Left forelimb (tissue), 1 donor: Measurements from ENCODE around the gene CCDC85C.

ENCODE experiments used
- DNase-seq: peaks from one replicate; pipeline ENCODE4 v3.0.0-alpha.2; 2018; ENCODE audit warnings: low spot score

CCDC85C gene

DNA sequence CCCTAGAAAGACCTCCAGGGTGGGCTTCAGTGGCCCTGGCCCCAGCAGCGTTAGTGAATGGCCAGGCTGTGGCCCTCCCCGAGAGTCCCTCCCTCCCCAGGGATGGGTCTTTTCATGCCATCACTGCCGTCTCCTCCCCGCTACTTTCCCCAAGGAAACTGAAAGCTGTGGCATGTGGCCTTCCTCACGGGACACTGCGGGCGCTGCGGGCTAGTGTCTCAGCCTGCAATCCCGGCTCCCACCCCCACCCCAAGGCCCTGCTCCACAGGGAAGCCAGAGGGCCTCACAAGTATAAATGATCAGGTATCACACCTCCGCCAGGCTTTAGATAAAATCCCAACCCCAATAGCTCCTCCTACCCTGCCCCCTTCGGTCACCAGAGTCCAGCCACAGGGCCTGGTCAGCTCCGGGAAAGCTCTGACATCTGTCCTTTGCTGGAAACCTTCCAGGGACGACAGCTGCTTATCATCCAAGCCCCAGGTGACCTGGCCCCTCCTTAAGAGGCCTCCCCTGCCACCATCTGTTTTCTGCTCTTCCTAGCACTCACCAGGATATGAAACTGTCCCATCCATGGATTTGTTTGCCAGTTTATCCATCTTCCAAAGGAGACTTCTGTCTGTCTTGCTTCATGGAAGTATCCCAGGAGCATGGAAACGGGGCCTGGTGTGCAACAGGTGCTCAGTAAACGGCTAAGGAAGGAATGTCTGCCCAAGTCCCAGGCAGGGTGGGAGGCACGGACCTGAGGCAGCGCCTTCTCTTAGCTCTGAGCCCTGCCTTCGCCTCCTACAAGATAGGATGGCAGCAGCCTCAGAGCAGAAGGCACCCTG lies 31.6 kb downstream of the CCDC85C start:
- no peak for DNase-seq

DNA sequence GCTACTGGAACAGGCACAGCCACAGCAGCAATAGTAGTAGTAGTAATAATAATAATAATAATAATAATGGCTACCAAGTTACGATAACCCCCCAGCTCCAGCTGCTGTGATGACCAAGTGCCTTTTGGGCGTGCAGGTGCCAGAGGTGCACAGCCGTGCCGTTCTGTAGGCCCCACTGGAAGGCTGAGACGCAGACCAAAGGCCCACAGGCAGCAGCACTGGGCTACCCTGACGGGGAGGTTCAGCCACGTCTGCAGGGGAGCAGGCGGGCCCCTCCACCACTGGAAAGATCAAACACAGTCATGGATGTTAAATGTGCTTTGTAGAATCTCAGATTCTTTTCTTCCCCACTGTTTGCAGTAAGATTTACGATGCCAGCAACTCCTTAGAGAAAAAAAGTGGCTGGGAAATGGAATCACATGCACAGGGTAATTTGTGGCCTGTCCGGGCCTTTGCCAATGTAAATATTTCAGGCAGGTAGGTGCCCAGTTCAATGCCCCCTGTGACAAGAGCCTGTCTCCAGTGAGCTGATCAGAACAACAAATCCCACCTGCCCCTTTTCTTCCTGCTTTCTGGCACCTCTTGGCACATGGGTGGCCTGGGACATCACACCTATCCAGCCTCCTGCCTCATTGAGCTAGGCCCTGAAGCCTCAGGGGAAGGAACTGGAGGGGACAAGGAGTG lies 32.6 kb downstream of the CCDC85C start:
- DNase-seq = no peak

DNA sequence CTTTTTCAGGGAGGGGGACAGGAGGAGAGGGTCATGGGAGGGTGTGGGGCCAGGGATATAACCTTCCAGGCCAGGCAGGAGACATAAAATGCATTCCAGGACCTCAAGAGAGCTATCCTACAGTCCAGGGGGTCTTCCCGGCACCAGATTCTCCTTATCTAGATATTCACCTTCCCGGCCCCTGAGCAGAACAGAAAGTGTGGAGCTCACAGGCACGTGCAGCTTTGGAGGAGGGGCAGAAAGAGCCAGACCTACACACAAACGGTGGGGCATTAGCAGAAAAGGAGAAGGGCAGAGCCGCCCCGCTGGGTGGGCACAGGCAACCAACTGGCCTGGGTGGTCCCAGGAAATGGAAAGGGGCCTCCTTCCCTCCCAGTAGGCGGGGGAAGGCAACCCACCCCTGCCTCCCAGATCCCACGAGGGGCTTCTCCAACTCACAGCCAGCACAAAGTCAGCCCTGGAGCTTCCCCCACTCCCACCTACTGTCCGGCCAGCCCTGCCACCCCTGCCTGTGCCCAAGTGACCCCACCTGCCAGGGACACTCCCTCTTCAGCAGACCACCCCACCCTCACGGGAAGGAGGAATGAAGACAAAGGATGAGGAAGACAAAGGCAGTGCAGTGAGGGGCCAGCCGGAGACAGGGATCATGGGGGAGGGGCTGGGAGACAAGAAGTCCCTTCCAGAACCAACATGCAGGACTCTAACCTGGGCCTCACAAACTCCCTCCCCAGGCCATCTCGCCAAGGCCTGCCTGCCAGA lies 33.3 kb downstream of the CCDC85C start:
- DNase-seq = no peak

DNA sequence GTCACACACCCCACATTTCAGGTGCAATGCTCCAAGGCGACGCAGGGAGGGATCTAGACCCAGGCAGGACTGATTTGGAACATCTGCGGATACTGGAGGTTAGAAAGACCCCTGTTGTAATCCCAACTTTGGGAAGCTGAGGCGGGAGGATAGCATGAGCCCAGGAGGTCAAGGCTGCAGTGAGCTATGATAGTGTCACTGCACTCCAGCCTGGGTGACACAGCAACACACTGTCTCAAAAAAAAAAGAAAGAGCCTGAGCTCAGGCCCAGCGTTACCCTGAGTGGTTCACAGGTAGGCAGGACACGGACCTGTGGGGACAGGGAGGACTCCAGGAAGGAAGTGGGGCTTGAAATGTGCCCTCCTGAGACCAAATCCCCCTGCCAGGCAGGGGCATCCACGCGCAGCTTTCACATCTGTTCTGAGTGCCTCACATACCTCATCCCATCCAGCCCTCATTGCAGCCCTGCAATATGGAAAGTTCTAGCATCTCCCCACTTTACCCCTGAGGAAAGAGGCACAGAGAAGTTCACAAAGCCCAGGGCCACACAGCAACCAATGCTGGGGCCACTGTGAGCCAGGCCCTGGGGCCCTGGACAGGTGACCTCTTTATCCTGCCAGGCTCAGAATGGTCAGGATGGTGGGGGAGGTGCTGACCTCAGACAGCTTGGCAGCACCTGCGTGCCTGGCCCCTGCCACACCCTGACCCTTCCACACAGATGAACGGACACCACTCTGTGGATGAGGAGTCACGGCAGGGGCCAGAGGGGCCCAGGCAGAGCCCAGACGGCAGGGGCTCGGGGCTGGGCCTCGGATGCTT lies 34.1 kb downstream of the CCDC85C start:
- no peak for DNase-seq

DNA sequence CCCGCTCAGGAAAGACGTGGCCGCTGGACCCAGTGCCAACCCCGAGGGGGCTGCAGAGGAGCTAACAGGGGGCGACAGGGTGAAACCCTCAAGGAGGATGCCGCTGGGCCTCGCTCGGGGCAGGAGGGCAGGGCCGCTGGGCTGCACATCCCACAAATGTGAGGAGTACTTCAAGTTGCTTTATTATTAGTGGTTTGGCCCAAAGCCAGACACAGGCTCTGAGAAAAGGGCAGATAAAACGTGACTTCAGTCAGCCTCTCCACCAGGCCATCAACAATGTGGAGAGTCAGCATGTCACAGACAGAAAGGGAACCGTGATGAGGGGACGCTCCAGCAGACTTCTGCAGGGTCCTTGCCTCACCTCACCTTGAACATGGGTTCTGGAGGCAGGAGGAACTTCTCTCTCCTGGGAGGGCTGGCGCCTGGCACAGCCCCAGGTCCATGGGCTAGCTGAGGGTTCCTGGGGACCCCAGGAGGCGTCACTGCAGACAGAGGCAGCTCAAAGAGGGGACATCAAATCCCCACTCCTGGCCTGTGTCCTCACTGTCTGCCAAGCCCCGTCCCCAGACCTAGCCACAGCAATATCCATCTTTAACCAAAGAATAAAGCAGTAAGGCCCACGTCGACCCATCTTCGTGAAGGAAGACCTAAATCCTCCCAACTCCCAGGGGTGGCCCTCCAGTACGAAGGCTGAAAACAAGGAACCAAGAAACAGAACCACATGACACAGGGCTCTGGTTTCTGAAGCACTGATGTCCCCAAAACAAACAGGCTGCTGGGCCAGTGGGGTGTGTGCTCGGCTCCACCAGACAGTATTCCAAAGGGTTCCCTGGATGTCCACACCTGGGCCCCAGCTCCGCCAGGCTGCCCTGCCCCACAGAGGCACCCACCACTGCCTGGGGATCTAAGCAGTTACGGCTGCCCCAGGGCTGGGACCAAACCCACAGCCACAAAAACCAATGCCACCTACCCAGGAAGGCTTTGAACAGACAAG lies 35.1 kb downstream of the CCDC85C start:
- no peak for DNase-seq

DNA sequence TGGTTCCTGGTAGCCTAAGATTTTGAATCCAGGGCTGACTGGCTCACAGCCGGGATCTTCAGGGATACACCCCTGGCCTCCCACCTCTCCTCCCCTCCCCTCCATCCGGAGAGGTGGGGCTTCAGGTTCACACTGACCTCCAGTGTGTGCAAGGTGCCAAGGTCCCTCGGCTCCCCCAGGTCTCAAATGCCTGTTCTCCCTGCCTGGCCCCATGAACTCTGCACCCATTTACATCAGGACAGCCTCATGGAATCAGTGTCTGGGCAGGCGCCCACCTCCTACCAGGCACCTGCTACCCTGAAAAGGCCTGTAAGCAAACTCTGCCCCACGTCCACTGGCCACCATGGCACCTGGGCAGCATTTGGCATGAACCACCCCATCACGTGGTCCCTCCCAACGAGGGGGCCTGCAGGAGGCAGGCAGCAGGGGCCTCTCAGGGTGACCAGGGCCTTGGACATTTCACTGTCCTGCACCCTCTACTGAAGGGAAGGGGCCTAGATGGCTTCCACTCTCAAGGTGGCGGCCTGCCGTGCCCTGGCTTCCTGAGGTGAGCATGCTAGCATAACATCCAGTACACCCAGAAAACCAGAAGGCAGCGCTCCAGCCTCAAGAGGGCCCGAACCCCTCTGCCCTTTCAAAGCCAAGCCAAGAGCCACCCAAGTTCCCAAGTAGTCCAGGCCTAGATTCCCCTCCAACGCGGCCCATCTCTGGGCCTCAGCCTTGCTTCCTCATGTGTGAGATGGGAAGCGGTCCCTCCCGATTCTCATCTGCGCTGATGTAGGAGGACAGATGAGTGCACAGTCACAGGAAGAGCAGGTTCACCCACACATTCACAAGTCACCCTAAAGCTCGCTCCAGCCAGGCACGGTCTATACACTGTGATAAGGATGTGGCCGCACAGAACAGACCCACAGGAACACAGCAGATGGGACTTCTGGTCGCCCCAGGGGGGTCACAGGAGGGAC lies 37.3 kb downstream of the CCDC85C start:
- DNase-seq = no peak

DNA sequence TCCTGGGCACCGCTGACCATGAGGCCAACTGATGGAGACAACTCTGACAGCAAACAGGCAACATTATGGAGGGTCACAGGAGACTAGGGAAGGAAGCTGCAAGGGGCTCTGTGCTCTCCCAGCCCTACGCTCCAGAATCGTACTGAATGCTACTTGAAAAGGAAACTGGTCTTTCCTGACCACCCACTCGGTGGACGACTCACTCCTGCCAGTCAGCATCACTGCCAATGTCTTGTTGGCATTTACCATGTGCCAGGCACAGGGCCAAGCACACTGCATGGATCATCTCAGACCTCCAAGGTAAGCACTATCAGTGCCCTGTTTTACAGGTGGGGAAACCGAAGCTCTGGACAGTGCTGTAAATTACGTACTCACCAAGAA lies 38.0 kb downstream of the CCDC85C start:
- no peak for DNase-seq

DNA sequence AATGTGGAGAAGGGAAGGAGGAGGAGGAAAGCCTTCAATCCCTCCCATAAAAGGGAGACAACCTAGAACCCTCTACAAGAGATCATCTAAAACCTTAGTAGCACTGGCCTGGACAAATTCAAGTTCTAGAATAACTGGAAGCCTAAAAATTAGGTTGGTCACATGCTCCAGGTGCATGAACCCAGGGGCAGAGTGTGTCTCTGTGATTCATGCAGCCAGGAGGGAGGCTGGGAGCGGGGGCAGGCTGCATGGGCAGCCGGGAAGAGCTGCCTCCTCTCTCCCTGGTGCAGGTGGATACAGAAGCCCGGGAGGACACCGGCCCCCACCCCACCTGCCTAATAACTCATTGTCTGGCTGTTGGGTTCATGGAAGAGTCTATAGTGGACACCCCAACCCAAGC lies 38.6 kb downstream of the CCDC85C start:
- no peak for DNase-seq

DNA sequence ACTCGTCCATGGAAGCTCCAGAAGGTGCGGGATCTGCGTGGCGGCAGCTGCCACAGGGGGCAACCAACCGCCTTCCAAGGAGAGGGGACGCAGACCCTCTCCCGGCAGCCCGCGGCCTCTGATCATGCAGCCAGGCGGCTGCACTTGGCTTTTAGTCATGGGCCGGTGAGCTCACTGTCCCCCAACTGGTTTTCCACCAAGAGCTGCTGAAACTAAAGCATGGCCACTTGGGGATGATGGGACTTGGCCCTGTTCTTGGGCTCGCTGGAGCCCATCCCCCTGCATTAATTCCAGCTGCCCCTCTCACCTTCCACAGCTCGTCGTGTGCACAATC lies 39.1 kb downstream of the CCDC85C start:
- no peak for DNase-seq

DNA sequence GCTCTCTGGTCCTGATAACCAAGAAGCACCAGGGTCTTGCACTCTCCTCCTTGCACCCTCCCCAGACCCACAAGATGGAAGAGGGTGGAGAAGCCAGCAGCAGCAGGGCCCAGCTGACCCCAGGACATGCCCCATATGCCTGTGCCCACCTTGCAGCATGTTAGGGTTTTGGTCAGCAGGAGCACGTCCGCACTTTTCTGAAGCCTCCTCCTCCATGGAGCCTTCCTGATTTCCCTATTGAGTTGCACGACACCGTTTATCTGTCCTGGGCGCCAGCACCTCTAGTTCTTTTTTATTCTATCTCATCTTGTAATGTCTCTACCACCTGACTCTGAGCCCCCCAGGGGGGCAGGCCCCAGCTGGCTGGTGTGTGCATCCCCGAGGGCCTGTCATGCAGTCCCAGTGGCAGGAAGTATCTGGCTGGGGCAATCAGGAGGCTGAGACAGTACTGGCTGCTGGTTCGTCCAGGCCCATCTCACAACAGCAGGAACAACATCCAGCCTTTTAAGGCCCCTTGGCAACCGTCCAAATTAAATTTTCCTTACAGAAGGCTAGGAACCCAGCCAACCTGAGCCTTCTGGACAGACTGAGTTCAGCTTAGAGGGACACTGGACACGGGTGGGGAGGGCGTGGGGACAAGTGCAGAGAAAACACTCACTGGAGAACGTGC lies 39.6 kb downstream of the CCDC85C start:
- DNase-seq = peak; percentile 78

DNA sequence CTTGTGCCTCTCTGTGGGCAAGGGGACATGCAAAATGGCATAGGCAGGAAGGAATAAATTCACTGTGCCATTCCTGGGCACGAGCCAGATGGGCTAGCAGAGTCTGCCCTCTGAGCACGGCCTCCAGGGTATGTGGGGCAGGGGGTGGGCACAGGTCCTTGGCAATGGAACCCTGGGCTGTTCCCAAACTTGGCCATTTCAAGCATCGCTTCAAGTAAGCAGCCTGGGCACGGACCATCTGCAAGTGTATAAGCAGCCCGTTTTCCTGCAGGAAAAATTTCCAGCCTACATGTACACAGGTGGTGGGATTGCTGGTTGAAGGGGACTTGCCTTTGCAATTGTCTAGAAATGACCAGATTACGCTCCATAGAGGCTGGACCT lies 40.3 kb downstream of the CCDC85C start:
- no peak for DNase-seq

DNA sequence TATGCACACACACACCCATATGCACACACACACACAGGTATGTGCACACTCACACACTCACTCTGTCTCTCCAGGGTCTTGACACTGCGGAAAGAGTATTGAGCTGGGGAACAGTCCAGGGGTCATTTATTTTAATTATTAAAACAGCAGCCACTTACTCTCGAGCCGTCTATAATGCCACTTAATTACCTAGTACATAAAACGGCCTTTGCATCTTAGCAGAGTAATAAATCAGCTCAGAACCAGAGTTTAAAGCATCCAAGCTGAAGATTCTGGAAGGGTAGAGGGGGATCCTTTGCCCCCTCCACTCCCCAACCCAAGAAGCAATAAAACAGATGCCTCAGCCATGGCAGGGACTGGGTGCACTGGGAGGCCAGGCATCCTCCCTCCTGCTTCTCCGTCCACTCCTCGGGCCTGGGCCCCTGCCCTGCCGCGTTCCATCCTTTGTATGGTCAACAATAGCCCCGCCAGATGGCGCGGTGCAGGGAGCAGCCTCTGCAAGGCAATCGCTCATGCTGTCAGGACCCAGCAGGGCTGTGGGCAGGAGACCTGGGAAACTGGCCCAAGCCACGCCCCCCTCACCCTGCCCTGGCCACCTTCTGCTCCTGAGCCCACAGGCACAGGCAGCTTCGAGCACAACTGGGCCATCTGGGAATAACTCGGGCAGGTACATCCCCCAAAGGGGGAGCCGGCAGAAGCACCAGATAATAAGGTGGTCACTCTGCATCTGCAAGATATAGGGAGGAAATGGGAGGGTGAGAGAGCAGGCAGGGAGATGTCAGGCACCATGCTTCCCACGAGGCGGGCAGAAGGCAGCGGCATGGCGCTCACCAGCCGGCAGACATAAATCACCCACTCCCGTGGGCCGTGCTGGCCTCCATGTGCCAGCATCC lies 40.9 kb downstream of the CCDC85C start:
- no peak for DNase-seq

DNA sequence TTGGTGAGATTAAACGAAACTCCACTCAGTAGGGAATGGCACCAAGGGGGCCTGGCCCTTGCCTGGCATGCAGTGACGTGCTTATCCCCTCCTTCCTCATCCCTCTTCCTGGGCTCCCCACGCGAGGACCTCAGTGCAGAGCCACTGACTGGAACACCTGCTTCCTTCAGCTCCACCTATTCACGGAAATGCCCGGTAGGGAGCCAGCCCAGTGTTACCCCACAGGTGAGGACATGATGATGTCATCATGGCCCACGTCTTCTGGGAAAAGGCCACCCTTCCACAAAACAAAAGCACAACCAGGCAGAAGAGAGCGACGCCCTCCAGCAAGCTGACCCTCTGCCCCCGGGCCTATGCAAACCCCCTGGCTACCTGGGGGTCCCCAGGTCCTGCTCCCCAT lies 42.1 kb downstream of the CCDC85C start:
- DNase-seq = no peak

DNA sequence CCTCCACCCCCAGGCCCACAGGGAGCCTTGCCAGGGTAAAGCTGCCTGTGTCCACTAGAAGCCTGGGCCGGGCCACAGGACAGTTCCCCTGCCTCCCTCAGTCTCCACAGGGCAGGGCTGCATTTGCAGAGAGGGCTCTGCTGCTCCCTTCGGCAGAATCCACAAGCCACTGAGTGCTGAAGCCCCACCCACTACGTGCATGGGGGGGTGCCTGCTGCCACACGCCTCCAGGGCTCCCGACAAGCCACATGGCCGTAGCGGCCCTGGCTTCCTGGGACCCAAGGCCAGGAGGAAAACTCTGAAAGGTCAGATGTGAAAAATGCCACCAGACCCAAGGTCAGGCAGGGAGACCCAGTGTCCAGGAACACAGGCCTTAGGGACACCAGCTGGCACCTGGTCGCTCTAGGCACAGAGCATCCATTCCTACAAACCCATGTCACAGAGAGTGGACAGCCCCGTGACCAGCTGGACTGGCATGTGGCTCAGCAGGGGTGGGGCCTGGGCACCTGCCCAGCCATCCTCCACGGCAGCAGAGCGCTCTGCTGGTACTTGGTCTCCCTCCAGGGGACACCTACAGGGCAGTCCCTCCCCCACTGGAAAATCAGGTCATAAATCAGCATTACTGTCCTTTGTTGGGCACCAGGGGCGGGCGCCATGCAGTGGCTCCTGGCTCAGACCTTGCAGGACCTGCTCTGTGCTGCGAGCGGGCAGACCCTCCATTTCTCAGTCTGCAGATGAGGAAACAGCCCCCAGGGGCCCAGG lies 42.9 kb downstream of the CCDC85C start:
- DNase-seq = no peak

DNA sequence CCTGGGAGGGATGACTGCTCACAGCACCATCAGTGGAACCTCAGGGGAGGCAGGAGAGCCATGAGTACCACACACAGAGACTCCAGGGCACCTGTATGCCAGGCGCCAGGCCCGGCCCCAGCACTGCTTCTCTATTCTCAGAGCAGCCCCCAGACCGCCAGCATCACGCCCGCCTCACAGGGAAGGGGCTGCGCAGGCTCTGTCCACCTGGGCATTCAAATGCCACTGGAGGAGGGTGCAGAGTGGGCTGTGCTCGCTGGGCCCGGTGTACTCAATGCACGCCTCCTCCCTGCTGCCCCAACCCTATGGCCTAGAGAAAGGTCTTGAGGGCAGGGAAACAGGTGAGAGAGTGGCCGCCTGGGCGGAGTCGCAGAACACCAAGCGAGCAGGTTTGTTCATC lies 43.6 kb downstream of the CCDC85C start:
- DNase-seq = no peak

DNA sequence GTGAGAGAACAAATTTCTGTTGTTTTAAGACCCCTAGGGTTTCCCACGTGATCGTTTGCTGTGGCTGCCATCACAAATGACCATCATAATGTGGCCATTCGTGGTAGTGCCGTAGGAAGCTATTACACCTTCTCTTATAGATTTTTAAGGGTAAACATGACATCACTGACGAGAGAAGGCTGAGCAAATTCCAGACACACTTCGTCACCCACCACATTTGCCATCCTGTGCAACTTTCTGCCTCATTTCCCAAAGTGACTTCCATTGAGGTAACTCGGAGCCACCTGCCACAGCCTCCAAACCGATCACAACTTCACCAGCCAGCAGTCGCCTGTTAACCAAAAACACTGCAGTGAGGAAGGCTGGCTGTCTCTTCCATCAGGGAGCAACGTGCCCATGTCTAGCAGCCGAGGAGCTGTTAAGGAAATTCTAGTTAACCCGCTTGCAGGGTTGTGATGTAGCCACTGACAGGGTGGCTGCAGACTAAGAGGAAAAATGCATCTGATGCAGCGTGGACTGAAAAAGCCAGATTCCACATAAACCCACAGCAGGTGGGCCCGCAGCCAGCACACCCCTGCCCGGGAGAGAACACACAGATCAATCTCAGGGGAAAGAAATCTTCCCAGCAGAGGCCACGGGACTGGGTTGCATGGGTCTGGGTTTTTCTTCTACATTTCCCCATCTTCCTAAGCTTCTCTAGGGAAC lies 44.6 kb downstream of the CCDC85C start:
- no peak for DNase-seq
